Astrocyte of the hippocampus (primary cell): ENCODE results near the gene TWIST2.
A peak's percentile ranks its signal among the peaks of the same experiment; 100 is the strongest.

Experiments
- DNase-seq: peaks from one replicate; pipeline ENCODE4 v3.0.0; 2011; ENCODE audit warnings: low read depth, low spot score

TWIST2 gene

GRCh38 chr2:238890131-238890530 is 42.2 kb downstream of the TWIST2 start:
- DNase-seq = no peak

GRCh38 chr2:238890618-238891456 is 43.0 kb downstream of the TWIST2 start:
- DNase-seq = no peak

DNA sequence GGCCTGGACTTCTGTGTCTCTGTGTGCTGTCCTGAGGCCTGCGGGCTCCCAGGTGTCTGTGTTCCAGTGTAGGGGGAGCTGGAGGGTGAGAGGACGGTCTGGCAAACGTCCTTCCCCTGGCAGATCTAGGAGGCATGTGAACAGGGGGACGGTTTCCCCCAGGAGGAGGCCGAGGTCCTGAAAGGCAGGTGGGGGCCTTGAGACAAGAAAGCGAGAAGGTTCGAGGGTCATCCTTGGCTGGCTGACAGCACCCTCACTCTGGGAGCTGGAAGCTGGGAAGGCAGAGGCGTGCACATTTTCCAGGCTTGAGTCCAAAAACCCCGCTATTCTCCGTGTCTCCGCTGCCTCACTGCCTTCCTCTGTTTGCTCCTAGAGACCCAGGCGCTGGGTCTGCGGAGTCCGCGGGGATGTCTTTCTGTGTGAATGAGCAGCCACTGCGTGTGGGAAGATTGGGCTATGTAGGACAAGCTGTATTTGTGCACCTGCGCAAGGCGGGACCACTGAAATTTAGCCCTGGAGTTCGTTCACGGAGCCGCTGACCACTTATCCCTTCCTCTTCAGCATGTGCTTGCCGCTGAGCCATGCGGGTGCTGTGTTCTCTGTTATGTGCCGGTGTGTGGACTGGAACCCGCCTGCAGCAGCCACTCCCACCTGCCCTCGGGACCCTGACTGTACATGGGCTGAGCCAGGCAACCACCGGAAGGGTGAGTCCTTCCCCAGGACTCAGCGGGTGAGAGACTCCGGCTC is 43.7 kb downstream of the TWIST2 start:
- DNase-seq = no peak

- no peak for DNase-seq
Observed at GRCh38 chr2:238892204-238892500, 44.3 kb downstream of the TWIST2 start.

- no peak for DNase-seq
Observed at GRCh38 chr2:238892796-238893195, 44.9 kb downstream of the TWIST2 start.

DNA sequence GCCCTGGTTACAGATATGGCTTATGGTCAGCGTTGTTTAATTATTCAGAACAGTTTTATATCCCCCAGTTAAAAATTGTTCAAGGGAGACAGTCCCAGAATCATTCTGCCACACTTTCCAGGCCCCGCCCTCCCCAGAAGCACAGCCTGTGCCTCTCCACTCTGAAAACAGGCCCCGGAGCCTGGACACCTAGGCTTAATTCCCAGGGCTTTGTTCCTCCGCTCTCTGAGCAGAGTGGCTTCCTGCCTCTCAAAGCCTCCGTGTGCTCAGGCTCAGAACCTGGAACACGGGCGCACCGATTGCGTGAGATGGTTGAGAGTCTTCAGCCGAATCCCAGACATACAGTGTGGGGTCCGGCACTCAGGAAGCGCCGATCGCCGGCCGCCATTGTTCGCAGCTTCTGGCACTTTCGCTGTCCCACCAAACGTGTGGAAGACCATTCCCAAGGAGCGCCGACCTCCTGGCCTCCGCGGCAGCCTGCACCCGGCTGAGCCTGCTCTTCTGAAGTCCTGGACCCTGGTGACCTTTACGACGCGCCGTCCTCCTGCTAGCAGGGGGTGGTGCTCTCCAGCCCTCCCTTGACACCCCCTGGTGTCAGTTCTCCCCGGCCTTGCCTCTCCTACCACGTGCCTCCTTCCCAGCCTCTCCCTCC is 45.6 kb downstream of the TWIST2 start:
- no peak for DNase-seq

- DNase-seq = no peak
Observed at GRCh38 chr2:238894226-238894949, 46.5 kb downstream of the TWIST2 start.

DNA sequence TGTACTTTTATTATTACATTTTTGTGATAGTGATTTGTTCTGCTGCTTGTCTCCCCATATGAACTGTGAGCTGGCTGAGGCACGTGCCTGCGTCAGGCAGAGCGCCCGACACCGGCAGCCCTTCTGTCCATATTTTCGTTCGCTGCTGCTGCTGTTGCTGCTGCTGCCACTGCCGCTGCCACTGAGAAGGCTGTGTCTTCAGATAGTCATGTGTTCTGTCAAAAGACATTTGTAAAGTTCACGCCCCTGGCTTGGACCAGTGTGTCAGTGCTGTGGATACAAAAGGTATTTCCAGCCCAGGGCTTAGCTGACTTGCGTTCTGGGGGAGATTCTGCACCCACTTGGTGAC is 47.0 kb downstream of the TWIST2 start:
- DNase-seq = no peak

DNA sequence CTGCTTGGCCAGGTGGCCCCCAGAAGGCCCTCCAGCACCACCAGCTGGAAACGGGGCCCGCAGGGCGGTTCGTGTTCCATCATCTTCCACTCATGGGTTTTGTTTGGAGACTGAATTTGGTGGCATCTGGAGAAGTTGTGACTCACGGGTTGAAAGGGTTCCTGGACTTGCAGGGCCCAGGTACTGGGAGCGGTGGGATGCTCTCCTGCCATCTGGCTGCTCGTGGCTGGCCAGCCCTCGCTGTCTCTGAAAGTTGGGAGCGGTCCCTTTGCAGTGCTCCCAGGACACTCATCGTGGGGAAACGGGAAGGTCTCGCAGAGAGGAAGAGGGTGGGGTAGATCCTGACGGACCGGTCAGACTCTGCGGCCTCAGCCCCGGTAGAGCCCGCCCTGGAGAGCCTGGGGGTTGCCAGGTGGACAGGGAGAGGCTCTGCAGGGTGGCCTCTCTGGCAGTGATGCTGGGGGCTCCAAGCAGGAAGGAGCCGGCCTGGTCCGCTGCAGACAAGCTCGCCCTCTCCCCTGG is 47.5 kb downstream of the TWIST2 start:
- no peak for DNase-seq

DNA sequence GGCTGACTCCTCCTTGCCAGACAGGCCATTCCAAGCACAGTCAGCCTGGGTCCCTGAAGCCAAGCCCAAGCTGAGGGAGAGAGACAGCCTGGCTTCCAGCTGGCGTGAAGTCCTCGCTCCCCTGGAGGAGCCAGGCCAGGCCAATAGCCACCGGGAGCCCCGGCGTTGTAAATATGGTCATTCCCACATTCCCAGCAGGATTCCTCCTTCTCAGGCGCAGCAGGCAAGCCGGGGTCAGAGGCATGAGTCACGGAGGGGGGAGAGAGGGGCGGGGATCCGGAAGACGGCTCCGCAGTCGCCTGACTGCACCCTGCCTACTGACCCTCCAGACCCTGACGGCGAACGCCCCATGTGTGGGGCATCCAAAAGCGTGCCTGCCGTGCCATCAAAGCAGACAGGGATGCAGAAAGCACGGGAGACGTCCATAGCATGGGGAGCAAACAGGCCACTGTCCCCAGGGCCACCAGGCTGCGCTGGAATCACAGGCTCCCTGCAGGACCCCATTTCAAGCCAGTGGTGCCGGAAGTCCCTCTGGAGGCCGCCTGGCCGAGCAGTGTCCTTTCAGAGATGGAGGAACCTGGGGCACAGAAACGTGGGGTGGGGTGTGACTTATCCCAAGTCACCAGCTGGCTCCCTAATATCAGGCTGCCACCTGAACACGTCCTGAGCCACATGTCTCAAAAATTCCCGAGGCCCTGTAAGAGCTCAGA is 48.2 kb downstream of the TWIST2 start:
- peak; percentile 89 for DNase-seq

GRCh38 chr2:238896641-238897040 is 48.8 kb downstream of the TWIST2 start:
- DNase-seq = no peak

GRCh38 chr2:238897122-238897880 is 49.4 kb downstream of the TWIST2 start:
- no peak for DNase-seq

GRCh38 chr2:238897911-238898311 is 50.0 kb downstream of the TWIST2 start:
- no peak for DNase-seq

DNA sequence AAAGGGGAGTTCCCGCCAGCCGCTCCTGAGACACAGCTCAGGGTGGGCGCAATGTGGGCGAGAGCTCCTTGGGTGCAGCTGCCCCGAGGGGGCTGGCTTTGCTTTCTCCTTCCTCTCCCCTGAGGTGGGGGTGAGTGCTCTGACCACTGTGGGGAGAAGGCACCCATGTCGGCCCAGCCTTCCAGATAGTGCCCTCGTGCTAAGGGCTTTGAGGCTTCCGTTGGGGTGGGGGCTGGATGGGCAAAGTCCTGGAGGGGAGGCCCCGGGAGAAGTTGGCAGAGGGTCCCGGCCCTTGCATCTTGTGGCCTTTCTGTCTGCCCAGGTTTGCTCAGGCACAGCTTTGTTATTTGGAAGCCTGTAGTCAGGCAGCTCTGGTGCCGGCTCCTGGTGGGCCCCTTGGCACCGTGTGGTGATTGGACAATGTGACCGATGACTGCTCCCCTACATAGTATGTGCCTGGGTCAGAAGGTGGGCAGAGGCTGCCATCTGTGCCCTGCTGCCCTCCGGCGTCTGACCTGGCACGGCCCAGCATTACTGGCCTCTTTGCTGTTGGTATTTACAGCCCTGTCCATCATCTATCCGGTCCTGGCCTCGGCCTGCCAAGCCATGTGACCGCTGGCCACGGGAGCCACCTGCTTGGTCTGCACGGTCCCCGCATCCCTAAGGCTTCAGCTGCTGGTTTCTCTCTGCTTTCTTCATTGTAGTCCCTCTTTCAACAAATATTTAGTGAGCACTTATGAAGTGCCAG is 50.8 kb downstream of the TWIST2 start:
- no peak for DNase-seq

DNA sequence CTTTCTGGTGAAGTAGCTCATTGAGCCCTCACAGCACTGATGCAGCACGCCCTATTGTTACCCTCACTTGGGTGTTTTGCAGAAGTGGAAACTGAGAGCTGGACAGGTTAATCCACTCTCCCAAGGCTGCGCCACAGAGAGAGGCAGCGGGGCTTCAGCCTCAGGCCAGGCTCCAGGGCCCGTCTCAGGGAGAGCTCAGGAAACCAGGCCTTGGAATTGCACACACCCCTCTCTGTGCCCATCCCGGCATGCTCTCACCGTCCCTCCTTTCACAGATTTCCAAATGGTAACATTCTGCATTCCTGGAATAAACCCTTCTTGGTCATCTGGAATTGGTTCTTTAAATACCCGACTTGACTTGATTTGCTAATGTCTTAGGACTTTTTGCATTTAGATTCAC is 51.5 kb downstream of the TWIST2 start:
- no peak for DNase-seq

DNA sequence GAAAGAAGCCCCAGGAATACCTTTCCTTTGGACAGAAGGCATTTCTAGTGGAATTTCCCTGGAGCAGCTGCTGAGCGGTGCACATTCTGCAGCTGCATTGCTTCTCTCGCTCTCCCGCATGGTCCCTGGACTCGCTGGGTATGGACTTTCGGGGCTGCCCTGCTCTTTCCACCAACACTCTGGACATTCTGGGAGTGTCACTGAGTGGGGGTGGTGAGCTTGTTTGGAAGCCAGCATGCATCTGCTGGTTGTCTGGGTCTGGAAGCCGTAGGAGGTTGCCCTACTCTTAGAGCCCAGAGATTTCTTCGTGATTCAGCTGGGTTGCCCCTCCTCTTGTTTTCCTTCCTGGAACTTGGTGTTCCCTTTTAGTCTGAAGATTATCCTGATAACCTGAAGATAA is 52.6 kb downstream of the TWIST2 start:
- DNase-seq = no peak

DNA sequence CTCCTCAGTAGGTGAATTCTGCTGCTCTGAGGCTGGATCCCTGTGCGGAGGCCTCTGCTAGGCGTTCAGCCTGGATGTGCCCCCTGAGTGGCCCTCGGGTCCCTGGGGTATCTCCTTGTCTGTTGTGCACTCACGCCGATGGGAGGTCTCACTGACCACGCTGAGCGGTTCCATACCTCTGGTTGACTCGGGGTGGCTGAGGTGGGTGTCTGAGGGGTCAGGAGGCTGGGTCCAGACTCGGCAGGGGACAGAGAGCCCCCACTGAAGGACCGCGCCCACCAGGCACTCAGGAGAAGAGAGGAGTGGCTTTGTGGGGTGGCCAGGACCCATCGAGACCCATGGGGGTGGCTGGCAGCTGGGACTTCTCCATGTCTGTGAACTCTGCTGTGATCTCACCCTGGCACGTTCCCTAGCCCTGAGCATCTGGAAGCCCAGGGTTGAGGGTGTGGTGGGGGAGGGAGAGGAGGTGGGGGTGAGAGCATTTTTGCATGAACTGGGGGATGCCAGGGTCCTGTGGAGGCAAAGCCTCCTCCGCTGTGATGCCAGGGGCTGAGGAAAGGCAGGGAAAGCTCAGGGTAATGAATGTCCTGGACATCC is 53.7 kb downstream of the TWIST2 start:
- no peak for DNase-seq

GRCh38 chr2:238902285-238902684 is 54.4 kb downstream of the TWIST2 start:
- no peak for DNase-seq

DNA sequence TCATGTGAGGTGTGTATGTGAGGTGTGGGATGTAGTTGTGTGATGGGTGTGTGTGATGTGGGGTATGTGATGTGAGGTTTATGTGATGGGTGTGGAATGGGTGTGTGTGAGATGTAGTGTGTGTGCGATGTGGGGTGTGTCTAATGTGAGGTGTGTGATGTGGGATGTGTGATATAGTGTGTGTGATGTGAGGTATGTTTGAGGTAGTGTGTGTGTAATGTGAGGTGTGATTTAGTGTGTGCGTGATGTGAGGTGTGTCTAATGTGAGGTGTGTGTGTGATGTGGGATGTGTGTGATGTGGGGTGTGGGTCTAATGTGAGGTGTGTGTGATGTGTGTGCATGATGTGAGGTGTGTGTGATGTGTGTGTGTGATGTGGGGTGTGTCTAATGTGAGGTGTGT is 55.3 kb downstream of the TWIST2 start:
- DNase-seq = no peak
